Thyroid gland (tissue), 4 donors: ENCODE data around the gene SIGLEC1. TPM values are rescaled to one million over a fixed set of nuclear protein-coding genes. Genes with fewer than 3 reads are reported as not detected.

Experiments used
- DNase-seq, 2 donors: peaks; one replicate each; pipeline ENCODE4 v3.0.0-alpha.2; 2019
- H3K27ac ChIP-seq, 3 donors: fragments of 200-600 bp; sonication (generic); 1 replicate in 2 of 3; 2 replicates in 1 of 3; pipeline ENCODE4 v1.5.1; 2016 to 2019; ENCODE audit warnings: mild to moderate bottlenecking in 1 of 3, moderate library complexity in 1 of 3
- H3K27me3 ChIP-seq: fragments of 200-600 bp; sonication (generic); one replicate; pipeline ENCODE4 v1.5.1; 2019
- H3K36me3 ChIP-seq, 2 donors: fragments of 200-600 bp; sonication (generic); one replicate each; pipeline ENCODE4 v1.5.1; 2016 to 2019
- H3K4me1 ChIP-seq, 2 donors: fragments of 200-600 bp; sonication (generic); one replicate each; pipeline ENCODE4 v1.5.1; 2017 to 2019
- H3K4me3 ChIP-seq, 3 donors: fragments of 200-600 bp; sonication (generic); replicated peaks in 1 of 3; 1 replicate in 2 of 3; 2 replicates in 1 of 3; pipeline ENCODE4 v1.5.1; 2016; ENCODE audit warnings: mild to moderate bottlenecking in 1 of 3
- H3K9me3 ChIP-seq: fragments of 200-600 bp; sonication (generic); one replicate; pipeline ENCODE4 v1.5.1; 2017
- CTCF ChIP-seq, 6 experiments: fragments of 200-600 bp in 3 of 6; fragments of 450-650 bp in 3 of 6; sonication (generic) in 3 of 6; IDR thresholded peaks; one replicate each; pipeline ENCODE4 v1.5.1; 2016 to 2019; ENCODE audit warnings: antibody characterized with exemption in 6 of 6, mild to moderate bottlenecking in 2 of 6, inconsistent platforms in 1 of 6, moderate library complexity in 1 of 6
- POLR2A ChIP-seq, 2 donors: fragments of 450-650 bp; IDR thresholded peaks; one replicate each; pipeline ENCODE4 v1.6.1; 2017; ENCODE audit warnings: antibody characterized with exemption in 2 of 2, mild to moderate bottlenecking in 2 of 2, moderate library complexity in 1 of 2
- WGBS, 2 donors: methylation state at CpG; one replicate each; pipeline ENCODE4 v1.1.5; 2017; 5-methylcytosine and 5-hydroxymethylcytosine counted together
- intact Hi-C: fragments of 100-400 bp; cut with DNase I; formaldehyde crosslinking; loops from one replicate; pipeline ENCODE4 v1.15.1; 2023
- total RNA-seq, 4 donors: library from RNA; depleted of rRNA; stranded (reverse); fragments of >200 nt; gene quantifications; one replicate each; pipeline ENCODE4 v1.2.3, GENCODE V29; 2016

SIGLEC1 gene
- total RNA-seq, 4 donors from 2014 or later, result 2.6 to 9.1 (median 5.0) TPM

GRCh38 chr20:3706774-3707507, 5.5 kb downstream of the SIGLEC1 start:
- Histone ChIP-seq H3K36me3 (no peaks in the 10 kb centered on the region), H3K9me3 (no peaks in the 10 kb centered on the region), H3K27me3 (no peaks in the 10 kb centered on the region), H3K27ac (no peak overlapping the region), H3K4me3 (no peak overlapping the region), H3K4me1 (peaks cover 0 to 12% of the 10 kb centered on the region in 2 donors)
- DNase-seq, result peak; percentile 58 to 68
- 59 to 61% methylated on average over 5 of the region's 10 CpGs for WGBS, 2 donors
- intact Hi-C loops, result loop anchor here (2.0 kb wide), 1 partner anchor 30 kb away; no protein-coding TSS in a partner anchor
- TF ChIP-seq CTCF (IDR thresholded peaks at IDR 0.05) (no peak), POLR2A (IDR thresholded peaks at IDR 0.05) (no peak)

GRCh38 chr20:3705970-3706739, 6.2 kb downstream of the SIGLEC1 start:
- Histone ChIP-seq H3K4me1 (peaks cover 0 to 11% of the 10 kb centered on the region in 2 donors), H3K27ac (no peak overlapping the region), H3K9me3 (no peaks in the 10 kb centered on the region), H3K4me3 (no peak overlapping the region), H3K36me3 (no peaks in the 10 kb centered on the region), H3K27me3 (no peaks in the 10 kb centered on the region)
- intact Hi-C loops, result loop anchor here (2.0 kb wide), 1 partner anchor 29 kb away; no protein-coding TSS in a partner anchor
- DNase-seq, result no peak
- TF ChIP-seq POLR2A (IDR thresholded peaks at IDR 0.05), result no peak
- TF ChIP-seq CTCF (IDR thresholded peaks at IDR 0.05), result no peak
- 95% methylated on average over 19 to 21 of the region's 31 CpGs for WGBS, 2 donors

- Histone ChIP-seq H3K4me1 (peaks cover 0 to 5% of the 10 kb centered on the region in 2 donors), H3K4me3 (no peak overlapping the region), H3K36me3 (no peaks in the 10 kb centered on the region), H3K27ac (no peak overlapping the region), H3K9me3 (no peaks in the 10 kb centered on the region), H3K27me3 (no peaks in the 10 kb centered on the region)
- DNase-seq, result no peak
- WGBS, 2 donors, result 79 to 94% methylated on average over 3 to 11 of the region's 14 CpGs
- intact Hi-C loops, result no loop called here
- TF ChIP-seq CTCF (IDR thresholded peaks at IDR 0.05) (no peak), POLR2A (IDR thresholded peaks at IDR 0.05) (no peak)
Observed at GRCh38 chr20:3705491-3705969, 6.9 kb downstream of the SIGLEC1 start.

- Histone ChIP-seq H3K36me3 (no peaks in the 10 kb centered on the region), H3K27me3 (no peaks in the 10 kb centered on the region), H3K4me3 (no peak overlapping the region), H3K9me3 (no peaks in the 10 kb centered on the region), H3K4me1 (peaks cover 0 to 5% of the 10 kb centered on the region in 2 donors), H3K27ac (no peak overlapping the region)
- 63 to 73% methylated on average over 5 of the region's 5 CpGs for WGBS, 2 donors
- TF ChIP-seq POLR2A (IDR thresholded peaks at IDR 0.05) (no peak), CTCF (IDR thresholded peaks at IDR 0.05) (no peak)
- intact Hi-C loops, result no loop called here
- DNase-seq, result peak; percentile 18 to 34
Observed at GRCh38 chr20:3704087-3704486, 8.3 kb downstream of the SIGLEC1 start.
